Fibroblast of mammary gland (primary cell): Measurements from ENCODE around the gene NDUFAF8.
A peak's percentile ranks its signal among the peaks of the same experiment; 100 is the strongest.

ENCODE experiments used
- DNase-seq: peaks from one replicate; pipeline ENCODE4 v3.0.0-alpha.2; 2010; ENCODE audit warnings: low read depth
- H3K4me3 ChIP-seq: 2 replicates; pipeline ENCODE4 v1.5.1; 2011; ENCODE audit warnings: low read depth, mild to moderate bottlenecking, low read length, moderate library complexity; ENCODE audit not compliant: control insufficient read depth
- CTCF ChIP-seq: conservative IDR thresholded peaks from 2 replicates; pipeline ENCODE4 v1.5.1; 2011; ENCODE audit warnings: low read depth, low read length, inconsistent platforms; ENCODE audit not compliant: control insufficient read depth, insufficient read depth

The NDUFAF8 gene

GRCh38 chr17:81273698-81274470 is 34.8 kb downstream of the NDUFAF8 start:
- DNase-seq, result no peak
- no peak for TF ChIP-seq CTCF
- H3K4me3 ChIP-seq, result no peak overlapping the region

- no peak for TF ChIP-seq CTCF
- DNase-seq, result no peak
These were observed 35.3 kb downstream of the NDUFAF8 start for GRCh38 chr17:81274471-81274855.

GRCh38 chr17:81276781-81277180 is 37.7 kb downstream of the NDUFAF8 start:
- no peak for TF ChIP-seq CTCF
- no peak for DNase-seq
- no peak overlapping the region for H3K4me3 ChIP-seq

More at GRCh38 chr17:81274471-81274855, 35.3 kb downstream of the NDUFAF8 start:
- no peak overlapping the region for H3K4me3 ChIP-seq

DNA sequence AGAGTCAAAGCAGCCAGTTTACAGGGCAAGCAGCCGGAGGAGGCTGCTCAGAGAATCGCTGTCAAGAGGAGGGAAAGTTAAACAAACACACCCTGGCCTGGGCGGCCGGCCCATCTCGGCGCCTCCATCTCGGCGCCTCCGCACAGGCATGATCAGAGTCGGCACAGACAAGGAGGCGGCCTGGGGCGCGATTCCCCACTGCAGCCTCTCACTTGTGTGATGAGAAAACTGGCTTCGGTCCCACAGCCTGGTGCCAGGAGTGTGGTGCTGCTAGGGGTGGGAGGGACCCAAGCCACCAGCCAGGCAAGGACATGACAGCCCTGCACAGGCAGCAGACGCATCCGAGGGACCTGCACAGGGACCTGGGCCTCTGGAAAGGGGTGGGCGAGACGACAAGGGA is 38.3 kb downstream of the NDUFAF8 start:
- H3K4me3 ChIP-seq, result no peak overlapping the region
- no peak for DNase-seq
- no peak for TF ChIP-seq CTCF

DNA sequence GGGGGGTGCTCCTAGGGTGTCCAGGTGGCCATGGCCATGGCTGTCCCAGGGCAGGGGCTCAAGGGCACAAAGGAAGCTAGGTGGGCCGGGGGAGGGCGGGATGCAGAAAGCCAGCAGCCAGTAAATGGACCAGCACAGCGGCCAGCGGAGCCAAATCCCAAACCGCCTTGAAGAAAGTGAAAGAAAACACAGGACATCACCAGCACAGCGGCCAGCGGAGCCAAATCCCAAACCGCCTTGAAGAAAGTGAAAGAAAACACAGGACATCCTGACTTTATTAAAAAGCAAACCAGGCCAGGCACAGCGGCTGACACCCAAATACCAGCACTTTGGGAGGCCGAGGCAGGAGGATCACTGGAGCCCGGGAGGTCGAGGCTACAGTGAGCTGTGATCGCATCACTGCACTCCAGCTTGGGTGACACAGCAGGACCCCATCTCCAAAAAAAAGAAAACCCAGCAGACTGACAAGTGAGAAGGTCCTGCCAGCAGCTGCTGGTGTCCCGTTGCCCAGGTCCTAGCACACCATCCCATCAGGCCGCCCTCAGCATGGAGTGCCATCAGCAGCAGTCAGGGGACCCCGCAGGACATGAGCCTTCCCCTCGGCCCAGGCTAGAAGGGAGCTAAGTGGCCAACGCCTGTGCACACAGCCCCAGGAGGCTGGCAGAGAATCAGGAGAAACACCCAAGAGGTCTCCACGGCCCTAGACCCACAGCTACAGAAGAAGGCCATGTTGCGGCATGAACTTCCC is 39.0 kb downstream of the NDUFAF8 start:
- TF ChIP-seq CTCF, result no peak
- DNase-seq, result peak; percentile 27
- H3K4me3 ChIP-seq, result no peak overlapping the region

DNA sequence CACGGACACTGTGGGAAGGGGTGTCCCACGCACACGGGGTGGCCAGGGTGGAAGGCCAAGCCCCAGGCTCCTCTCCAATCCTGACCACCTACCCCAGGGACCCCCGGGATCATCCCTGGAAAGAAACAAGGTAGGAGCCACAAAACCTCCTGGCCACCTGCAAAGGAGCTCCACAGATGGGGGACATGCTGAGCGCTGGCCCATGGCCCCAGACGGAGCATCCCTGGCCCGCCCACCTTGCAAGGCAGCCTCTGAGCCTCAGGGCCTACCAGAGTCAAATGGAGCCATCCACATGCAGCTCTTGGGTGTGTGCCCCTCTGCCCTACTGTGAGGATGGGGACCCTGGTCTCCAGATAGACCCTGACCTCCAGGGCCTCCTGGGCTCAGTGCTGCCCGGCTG is 39.7 kb downstream of the NDUFAF8 start:
- no peak for DNase-seq
- no peak for TF ChIP-seq CTCF
- no peak overlapping the region for H3K4me3 ChIP-seq
